Stimulated activated CD8-positive, alpha-beta memory T cell treated with anti-CD3 and anti-CD28 coated beads, Interleukin-4, amount 100 ng/mL, for 1 hour (primary cell): Measurements from ENCODE around the gene RXRA.

Experiments used
- DNase-seq, 2 donors: peaks; one replicate each; pipeline ENCODE4 v3.0.0-alpha.2; 2020; ENCODE audit warnings: low read depth in 2 of 2, low spot score in 1 of 2

Gene RXRA

GRCh38 chr9:134380542-134381271 lies 54.5 kb downstream of the RXRA start:
- no peak for DNase-seq

DNA sequence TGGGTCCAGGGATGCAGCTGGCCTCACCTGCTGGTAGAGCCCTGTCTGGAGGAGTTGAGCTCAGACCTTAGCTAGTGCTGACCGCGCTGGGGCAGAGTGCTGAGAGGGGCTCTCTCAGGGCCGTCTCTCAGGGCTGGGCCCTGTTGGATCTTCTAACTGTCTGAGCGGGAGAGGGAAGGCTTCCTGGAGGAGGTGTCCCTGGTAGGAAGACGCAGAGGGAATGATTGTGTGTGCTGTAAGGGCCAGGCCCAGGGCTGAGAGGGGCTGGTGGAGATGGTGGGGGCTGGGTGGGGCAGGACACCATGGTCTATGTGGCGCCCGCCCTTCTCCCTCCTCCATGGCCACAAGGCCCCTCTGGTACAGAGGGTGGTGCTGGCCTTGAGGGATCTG lies 55.0 kb downstream of the RXRA start:
- DNase-seq: no peak

- DNase-seq: no peak
Observed at GRCh38 chr9:134381671-134382516, 55.6 kb downstream of the RXRA start.

- no peak for DNase-seq
Observed at GRCh38 chr9:134382733-134383132, 56.5 kb downstream of the RXRA start.

DNA sequence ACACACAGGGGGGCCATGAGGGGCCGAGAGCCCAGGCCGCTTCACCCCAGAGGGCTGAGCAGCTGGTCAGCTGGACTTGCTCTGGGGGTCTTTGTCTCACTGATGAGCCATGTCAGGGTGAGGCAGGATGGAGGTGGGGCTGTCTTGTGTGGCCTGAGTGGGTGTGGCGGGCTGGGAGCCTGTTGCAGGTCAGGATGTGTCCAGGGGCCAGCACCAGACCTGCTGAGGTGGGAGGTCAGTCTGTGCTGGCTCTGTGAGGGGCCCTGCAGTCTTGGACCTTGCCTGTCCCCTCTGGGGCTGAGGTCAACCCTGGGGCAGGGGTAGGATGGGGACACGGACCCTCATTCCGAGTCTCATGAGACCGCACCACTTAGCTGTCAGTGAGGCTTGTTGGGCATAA lies 56.9 kb downstream of the RXRA start:
- no peak for DNase-seq

DNA sequence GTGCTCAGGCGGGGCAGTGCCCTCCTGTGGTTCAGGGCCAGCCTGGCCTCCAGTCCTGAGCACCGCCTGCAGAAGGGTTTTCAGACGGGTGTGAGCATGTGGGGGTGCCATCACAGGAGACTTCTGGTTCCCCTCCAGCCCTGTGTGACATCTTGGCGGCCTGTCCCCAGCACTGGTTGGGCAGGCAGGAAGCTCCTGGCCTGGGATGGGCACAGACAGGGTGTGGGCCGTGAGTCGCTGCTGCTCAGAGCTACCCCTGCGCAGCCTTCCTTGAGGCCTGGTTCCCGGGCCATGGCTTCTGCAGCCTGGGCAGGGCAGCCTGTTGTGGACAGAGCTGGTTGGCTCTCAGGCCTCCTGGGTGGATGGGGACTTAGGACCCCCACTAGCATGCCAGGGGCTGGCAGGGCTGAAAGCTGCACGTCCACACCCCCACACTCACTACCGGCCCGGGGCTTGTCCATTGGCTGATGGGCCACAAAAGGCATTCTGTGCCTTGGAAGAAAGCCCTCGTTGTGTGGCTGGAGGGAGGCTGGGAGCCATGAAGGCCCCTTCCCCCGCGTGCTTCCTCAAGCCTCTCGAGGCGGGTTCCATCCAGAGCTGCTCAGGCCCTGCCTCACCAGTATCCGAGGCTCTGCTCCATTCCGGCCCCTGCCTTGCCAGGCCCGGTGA lies 58.7 kb downstream of the RXRA start:
- no peak for DNase-seq

DNA sequence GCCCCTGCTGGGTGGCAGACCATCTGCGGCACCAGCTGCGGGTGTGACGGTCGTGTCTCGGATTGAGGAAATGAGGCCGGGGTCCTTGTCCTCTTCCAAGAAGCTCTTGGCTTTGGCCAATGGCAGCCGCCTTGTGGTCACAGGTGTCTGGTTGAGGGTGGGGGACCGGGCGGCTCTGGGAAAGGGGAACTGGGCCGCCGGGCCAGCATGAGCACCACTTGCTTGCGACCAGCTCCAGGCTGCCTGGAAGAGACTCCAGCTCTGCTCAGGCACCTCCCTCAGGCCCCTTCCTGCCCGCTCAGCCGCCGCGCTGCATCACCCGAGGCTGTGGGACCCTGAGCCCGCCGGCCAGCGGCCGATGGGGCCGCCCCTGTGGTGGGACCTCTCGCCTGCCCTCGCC lies 59.7 kb downstream of the RXRA start:
- no peak for DNase-seq

DNA sequence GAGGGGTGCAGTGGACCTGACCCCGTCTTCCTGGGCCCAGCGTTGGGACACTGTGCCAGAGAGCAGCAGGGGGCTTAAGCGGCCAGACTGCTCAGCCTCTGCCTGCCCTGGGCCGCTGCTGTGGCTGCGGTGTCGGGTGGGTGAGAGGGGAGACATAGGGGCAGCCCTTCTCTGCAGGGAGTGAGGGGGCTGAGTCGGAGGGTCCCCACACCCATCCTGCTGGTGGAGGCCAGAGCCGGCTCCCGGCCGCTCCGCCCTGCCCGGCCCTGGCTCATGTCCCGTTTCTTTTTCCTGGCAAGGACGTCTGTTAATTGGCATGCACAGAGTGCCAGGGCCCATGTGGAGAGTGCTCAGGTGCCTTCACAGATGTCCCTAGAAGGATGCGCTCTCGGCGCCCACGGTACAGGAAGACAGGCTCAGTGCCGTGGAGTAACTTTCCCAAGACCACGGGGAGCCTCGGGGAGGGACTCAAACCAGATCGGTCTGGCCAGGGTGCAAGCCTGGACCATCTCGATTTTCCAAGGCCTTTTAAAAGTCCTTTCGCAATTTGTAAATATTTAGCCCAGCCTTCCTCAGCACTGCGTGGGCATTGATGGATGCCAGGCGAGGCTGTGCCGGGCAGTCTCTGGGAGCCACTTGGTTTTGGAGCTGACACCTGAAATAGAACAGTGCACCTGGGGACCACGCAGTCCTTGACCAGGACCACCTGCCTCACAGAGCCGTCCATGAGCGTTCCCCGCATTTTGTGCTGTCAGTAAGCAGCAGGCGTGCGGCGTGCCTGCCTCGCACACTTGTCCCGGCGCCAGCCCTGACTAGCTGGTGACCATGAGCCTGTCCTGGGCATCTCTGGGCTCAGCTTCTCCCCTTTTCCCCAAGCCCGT lies 60.9 kb downstream of the RXRA start:
- DNase-seq: no peak

GRCh38 chr9:134388289-134388808 lies 62.1 kb downstream of the RXRA start:
- no peak for DNase-seq

DNA sequence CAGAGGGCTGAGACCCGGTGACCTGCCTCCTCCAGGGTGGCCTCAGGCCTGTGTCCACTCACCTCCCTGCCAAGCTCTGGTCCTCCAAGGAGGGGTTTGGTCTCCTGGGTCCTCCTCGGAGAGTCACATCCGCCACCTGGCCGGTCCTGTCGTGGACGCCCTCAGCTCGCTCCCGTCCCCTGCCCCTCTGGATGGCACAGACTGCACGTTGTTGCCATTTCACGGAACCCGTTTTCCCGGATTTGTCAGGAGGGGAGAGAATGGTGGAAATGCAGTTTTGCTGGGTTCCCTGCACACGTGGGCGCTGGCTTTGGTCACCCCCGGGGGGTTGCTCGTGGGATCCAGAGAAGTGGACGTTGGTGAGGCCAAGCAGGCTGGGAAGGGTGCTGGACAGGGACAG lies 62.7 kb downstream of the RXRA start:
- DNase-seq: no peak

GRCh38 chr9:134389642-134390041 lies 63.4 kb downstream of the RXRA start:
- no peak for DNase-seq

- DNase-seq: peak; percentile 29 to 43
Observed at GRCh38 chr9:134390537-134390936, 64.3 kb downstream of the RXRA start.

DNA sequence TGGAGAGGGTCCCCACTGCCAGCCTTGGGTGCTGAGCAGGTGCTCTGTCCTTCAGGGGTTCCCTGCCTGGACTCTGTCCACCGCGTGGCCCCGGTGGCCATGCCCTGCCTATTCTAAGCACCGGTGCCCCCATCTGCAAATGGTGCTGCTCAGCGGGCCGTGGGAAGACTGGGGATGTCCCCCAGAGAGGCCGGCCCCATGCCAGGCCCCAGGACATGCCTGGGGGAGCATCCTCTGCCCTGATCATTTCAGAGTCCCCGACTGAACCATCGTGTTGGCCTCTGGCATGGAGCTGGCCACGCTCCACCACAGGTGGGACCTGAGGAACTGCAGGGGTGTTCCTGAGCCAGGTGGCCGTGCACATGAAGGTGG lies 64.7 kb downstream of the RXRA start:
- DNase-seq: no peak

DNA sequence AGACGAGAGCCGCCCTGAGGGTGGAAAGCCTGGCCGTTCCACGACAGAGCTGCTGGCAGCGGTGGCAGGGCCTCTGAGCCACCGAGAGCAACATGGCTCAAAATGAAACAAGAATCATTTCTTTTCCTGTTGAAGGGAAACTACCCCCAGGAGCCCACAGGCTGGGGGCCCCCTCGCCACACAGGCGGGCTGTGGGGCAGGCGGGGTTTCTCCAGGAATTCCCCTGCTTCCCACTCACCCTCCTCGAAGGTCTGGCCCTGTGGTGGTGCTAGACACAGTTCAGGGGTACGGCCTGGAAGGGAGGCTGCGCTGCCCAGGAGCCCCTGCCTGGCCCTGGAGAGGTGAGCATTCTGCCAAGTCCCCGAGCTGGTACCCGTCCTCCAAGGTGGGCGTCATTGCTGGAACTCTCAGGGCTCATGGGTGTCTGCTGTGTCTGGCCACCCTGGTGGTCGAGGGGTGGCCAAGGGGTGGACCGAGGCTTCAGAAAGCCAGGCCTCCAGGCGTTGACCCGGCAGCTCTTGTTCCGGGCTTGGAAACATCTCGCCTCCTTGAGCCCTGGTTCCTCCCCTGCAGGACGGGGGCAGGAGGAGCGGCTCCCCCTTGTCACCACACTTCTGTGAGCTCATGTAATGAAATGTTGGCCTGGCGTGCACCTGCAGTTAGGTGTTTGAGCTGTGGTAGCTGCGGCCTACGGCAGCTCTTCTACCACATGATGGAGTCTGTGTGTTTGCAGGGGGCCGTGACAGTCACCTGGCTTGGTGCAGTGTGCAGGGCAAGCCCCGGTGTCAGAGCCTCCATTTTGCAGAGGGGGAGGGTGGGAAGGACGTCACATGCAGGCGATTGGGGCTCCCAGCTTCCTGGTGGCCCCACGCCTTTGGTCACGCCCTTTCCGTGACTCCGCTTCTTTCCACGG lies 65.3 kb downstream of the RXRA start:
- peak in 1 of 2 donors; percentile 46 for DNase-seq

- no peak for DNase-seq
Observed at GRCh38 chr9:134392900-134393299, 66.6 kb downstream of the RXRA start.

DNA sequence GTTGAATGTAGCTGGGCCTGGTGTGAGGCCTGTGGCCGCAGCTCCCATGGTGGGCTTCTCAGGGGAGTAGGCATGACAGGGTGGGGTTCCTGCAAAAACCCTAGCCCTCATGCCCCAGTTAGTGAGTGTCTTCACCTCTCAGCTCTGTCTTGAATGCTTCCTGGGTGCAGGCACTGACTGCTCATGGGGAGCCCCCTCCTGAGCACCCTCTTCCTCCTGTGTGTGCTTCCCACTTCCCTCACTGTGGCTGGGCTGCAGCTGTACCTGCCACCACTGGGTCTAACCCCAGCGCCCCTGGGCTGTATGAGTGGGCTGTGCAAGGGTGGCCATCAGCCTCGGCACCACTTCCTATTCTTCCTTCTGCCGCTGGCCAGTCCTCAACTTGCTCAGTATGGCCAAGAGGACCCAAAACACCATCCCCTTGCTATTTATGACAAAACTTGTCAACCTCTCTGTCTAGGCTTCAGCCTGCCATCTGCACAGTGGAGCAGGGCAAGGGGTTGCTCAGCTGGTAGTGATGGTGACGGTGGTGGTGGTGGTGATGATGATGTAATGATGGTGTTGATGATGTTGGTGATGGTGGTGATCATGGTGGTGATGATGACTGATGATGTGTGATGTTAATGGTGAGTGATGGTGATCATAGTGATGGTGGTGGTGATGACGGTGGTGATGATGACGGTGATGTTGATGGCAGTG lies 67.5 kb downstream of the RXRA start:
- no peak for DNase-seq

- no peak for DNase-seq
Observed at GRCh38 chr9:134395002-134395517, 68.8 kb downstream of the RXRA start.

DNA sequence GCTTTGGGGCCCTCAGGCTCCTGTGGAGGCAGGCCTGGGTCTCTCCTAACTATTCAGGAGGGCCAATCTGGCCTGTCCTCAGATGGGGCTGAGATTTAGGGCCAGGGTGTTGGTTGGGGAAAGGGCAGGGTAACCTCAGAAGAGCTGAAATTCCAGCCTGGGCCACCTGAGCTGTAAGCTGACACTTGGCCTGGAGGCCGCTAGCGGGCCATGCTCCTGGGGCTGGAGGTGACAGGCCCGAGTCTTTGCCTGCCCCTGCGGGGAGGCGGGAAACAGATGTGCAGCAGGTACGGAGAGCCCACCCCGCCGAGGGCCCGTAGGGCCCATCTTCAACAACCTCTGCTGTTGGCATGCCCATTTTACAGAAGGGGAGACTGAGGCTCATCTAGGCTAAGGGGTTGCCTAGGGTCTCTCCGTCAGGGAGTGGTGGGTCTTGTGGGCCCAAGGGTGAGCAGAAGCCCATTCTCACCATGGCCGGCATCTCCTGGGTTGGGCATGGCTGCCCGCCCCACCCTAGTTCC lies 69.5 kb downstream of the RXRA start:
- no peak for DNase-seq

DNA sequence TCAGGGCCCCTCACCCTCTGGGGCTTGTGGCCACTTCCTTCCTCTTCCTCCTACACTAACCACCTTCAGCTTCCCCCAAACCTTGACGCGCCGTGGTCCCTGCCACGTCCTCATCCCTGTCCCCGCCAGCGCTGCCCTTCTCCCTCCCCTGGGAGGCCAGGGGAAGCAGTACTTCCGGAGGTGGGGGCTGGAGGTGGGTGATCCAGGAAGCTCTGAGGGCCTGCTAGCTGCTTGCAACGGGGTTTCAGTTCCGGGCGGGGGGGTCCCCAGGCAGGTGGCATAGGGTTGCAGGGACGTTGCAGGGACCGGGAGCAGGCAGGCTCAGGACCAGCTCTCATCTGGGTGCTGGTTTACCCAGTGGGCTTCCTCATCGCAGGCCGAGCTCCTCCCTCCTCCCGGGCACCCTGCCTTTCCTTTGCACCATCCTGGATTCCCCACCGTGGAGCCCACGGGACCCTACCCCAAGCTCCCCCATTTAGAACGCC lies 70.0 kb downstream of the RXRA start:
- DNase-seq: no peak
